OCI-M2 (cell line): ENCODE results near the gene HCN2.
A peak's percentile ranks its signal among the peaks of the same experiment; 100 is the strongest.

Source experiments
- DNase-seq: peaks from one replicate; lab custom pipeline; 2025; ENCODE audit not compliant: unreplicated experiment; lab: John Stamatoyannopoulos, UW

Gene HCN2

DNA sequence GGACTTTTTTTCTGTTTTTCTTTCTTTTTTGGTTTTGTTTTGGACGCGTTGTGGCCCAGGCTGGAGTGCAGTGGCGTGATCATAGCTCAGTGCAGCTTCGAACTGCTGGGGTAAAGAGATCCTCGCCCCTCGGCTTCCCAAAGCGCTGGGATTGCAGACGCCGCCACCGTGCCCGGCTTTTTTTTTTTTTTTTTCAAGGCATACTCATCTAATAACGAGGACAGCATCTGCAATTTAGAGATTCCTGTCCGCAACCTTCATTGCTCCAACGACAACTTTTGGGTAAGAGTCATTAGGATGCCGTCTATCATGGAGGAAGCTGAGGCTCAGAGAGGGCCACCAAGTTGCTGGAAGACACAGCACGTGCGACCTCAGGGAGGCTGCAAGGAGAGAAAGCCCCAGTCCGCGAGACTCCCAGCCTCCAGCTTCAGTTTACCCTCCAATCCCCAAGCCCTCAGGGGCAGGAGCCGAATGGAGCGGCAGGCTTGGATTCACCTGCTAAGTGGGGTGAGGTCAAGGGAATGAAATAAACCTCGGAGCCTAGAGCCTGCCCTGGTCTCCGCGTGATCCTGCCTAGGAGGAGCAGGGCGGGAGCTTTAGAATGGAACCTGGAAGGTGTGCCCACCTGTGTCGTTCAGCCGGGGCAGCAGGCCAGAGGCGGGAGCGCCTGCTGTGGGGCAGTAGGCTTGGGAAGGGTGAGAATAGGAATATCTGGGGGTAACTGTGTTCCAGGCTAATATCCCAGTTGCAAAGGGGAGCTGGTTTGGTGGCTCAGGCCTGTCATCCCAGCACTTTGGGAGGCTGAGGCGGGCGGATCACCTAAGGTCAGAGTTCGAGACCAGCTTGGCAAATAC lies 44.3 kb downstream of the HCN2 start:
- DNase-seq, result no peak

DNA sequence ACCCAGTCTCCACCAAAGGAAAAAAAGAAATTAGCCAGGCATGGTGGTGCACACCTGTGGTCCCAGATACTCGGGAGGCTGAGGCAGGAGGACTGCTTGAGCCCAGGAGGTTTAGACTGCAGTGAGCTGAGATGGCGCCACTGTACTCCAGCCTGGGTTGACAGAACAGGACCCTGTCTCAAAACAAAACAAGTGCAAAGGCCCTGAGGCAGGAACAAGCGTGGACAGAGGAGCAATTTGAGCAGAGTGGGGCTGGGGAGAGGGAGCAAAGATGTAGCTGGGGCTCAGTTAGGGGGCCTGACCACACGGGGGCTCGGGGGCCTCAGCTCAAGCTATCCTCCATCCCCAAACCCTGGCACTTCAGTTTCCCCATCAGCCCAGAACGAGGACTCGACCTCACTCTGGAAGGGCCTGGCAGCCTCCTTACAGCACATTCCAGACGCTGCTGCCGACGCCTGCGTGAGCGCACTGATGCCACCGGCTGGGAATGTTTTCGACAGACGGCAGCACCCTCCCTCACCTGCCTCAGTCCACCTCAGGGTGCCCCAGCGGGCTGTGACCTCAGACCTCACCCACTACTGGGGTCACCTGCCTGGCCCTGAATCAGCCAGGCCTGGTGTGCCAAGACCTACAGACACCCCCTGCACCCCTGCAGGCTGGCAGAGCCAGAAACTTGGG lies 45.4 kb downstream of the HCN2 start:
- no peak for DNase-seq

- no peak for DNase-seq
Measured at GRCh38 chr19:638906-639252, 49.2 kb downstream of the HCN2 start.

DNA sequence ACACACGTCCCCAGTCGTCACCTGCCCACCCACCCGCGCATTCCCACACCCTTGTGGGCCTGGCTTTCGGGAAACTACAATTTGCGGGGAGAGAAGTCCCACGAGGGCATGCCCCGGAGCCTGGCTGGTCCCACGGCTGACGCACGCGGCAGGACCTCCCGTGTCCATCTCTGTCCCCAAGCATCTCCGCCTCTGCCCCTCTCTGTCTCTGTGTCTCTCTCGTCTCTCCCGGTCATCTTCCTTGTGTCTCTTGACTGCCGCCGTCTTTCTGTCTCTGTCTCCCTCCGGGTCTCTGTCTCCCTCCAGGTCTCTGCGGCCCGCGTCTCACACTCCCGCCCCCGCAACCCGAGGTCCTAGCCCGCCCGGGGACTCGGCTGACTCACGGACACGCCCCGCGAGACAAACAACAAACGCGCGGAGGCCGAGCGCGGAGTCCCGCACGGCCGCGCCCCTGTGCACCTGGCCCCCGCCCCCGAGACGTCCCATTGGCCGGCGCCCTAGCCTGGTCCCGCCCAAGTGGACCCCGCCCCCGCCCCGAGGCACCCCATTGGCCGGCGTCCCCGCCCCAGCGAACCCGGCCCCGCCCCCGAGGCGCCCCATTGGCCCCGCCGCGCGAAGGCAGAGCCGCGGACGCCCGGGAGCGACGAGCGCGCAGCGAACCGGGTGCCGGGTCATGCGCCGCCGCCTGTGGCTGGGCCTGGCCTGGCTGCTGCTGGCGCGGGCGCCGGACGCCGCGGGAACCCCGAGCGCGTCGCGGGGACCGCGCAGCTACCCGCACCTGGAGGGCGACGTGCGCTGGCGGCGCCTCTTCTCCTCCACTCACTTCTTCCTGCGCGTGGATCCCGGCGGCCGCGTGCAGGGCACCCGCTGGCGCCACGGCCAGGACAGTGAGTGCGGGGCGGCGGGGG lies 49.8 kb downstream of the HCN2 start, which contains the start of gene FGF22:
Gene FGF22 (plus strand): TSS at position 627 of the 908 bp plus-strand sequence. CDS start 47 bp downstream, at position 674.
- DNase-seq, result peak; percentile 10

DNA sequence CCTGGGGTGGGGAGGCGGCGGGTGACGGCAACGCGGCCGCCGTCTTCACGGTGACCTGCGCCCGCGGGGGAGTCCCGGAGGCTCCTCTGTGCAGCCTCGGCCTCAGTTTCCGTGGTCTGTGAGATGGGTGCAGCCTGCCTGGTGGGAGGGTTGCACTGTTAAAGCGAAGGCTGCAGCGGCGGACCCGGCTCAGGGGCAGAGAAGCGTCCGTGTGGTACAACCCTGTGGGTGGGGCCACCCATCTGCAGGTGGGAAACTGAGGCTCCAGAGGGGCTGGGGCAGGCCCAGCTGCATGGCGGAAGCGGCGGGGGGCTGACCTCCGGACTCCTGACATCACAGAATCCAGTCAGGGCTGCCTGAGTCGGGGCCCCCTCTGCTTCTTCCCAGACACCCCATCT lies 50.5 kb downstream of the HCN2 start:
- no peak for DNase-seq

DNA sequence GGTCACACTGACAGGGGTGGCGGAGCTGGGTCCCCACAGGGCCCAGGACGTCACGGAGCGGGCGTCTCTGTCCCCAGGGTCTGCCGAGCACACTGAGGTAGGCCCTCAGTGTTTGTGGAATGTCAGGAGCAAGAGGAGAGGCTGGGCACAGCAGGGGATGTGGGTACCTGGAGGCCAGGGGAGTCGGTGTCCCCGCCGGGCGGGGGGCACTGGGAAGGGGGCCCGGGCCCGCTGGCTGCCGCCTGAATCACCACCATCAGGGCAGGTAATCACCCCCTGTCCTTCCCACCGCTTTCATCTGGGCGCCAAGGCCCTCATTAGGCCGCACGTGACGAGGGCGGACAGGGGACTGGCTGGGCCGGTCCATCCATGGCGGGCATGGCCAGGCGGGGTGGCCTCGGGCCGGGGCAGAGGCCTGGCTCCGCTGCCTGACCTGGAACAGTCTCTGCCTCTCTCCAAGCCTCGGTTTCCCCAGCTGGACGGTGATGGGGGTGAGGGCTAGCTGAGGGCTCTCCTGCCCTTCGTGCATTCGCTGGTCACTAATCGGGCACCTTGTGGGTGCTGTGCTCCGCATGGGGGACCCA lies 51.0 kb downstream of the HCN2 start:
- DNase-seq, result no peak

- DNase-seq, result no peak
Measured at GRCh38 chr19:641702-642101, 52.0 kb downstream of the HCN2 start.

DNA sequence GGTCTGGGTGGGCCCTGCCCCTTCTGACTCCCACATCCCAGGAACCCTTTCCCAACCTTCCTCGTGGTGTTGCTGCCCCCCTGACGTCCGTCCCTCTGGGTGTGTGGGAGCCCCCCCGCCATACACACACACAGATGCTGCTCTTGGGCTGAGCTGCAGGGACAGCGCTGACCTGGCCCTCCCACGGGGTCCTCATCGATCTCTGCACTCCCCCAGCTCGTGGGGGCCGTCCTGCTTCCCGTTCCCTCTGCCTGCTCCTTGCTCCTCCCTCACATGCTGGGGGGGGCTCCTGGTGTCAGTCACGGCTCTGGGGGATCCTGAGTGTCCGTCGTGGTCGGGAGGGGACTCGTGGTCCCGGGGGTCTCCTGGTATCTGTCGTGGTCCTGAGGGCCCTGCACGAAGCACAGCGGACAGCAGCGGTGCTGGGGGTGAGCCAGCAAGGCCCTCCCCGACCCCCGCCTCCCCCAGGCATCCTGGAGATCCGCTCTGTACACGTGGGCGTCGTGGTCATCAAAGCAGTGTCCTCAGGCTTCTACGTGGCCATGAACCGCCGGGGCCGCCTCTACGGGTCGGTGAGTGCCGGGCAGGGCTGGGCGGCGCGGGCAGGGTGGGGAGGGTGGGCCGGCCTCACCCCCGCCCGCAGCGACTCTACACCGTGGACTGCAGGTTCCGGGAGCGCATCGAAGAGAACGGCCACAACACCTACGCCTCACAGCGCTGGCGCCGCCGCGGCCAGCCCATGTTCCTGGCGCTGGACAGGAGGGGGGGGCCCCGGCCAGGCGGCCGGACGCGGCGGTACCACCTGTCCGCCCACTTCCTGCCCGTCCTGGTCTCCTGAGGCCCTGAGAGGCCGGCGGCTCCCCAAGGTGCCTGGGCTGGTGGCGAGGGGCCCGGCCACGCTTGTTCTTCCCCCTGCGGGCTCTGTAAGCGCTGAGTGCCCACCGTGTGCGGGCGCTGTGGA lies 53.4 kb downstream of the HCN2 start:
- no peak for DNase-seq

DNA sequence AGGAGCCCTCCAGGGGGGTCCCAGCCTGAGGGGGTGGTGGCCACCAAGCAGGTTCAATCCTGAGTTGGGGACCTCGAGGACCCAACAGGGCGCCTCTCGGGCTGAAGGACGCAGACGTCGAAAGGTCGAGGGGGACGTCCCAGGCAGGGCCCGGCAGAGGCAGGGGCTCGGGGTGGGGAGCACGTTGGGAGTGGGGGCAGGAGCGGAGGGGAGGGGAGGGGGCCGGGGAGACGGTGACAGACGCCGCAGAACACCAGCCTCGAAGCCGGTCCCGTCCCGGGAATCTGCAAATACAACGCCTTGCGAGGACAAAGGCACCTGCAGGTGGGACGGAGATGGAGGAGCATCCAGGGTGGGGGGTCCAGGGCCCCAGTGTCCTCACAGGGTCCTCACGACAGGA lies 54.1 kb downstream of the HCN2 start:
- no peak for DNase-seq

GRCh38 chr19:644363-644762 lies 54.7 kb downstream of the HCN2 start:
- no peak for DNase-seq

DNA sequence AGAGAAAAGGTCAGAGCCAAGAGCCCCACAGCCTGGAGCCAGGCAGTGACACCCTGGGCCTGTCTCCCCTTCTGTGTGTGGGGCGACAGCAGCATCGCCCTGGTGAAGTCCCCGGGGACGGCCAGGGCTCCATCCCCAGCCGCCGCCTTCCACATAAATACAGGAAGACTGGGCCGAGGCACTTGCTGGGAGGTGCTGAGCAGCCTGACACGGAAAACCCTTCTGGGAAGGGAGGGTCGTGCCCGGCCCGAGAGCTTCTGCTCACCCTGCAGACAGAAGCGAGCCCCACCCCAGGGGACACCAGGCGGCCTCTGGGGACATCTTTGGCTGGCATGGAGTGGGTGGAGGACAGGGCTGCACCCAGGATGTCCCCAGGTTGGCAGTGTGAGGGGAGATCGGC lies 55.1 kb downstream of the HCN2 start:
- DNase-seq, result no peak

- no peak for DNase-seq
Measured at GRCh38 chr19:645912-646778, 56.5 kb downstream of the HCN2 start.

- no peak for DNase-seq
Measured at GRCh38 chr19:646779-647565, 57.3 kb downstream of the HCN2 start.

DNA sequence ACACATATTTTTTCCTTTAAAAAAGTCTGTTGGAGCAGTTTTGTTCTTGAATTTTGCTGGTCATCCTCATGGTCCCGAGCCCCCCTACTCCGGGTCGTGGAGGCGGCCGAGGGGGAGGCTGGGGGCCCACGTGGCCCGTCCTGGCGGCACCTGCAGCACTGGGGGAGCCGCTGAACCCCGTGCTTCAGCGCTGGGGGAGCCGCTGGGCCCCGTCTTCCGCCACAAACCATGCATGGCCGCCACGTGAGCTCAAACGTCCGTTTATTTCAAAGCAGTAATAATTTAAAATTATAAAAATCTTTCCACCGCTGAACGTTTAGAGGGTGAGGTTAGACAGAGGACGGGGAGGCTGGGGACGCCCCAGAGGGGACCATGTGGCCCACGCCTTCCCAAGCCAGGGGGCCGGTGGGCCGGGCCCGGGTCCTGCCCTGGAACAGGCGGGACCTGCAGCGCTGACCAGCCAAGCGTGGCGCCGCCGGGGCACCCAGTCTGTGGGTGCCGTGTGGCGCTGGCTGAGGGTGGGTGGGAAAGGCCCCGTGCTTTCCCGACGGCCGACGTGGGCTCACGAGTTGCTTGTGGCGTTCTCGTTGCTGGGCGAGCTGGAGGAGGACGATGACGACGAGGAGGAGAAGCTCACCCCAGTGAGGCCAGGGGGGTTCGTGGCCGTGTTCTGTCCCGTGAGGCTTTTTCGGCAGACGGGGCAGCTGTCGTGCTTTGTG lies 58.0 kb downstream of the HCN2 start:
- no peak for DNase-seq

- DNase-seq, result no peak
Measured at GRCh38 chr19:648305-648704, 58.6 kb downstream of the HCN2 start.

DNA sequence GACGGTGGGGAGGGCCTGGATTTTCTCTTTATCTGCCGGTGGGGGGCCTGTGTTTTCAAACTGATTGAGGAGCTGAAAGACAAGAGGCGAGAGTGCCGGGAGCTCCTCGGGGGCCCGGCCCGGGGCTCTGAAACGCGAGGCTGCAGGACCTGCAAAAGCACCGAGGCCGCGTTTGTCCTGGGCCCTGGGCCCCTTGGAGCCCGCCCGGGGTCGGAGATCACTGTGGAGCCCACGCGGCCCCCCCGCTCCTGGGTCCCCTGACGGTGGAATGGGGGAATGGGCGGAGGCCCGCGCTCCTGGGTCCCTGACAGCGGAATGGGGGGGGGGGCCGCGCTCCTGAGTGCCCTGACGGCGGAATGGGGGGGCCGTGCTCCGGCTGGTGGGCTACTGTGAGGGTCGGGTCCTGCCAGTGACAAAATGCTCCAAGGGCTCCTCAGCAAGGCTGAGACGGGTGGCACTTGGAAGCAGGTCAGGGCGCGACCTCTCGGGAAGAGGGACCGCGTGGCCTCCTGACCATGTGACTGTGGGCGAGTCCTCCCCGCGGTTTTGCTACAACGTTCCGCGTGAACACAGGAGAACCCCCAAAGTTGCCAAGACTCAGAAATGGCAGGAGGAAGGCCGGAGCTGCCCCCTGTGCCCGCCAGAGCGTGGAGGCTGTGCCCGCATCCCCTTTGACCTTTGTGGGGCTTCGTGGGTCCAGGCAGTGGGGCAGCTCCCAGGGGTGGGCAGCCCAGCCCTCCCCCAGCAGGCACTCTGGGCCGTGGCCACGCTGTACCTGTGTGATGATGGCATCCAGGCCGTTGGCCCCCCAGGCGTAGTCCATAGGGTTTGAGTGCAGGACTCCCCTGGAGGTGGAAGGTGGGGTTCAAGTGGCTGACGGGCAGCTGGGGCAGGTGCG lies 59.5 kb downstream of the HCN2 start:
- no peak for DNase-seq

- DNase-seq, result no peak
Measured at GRCh38 chr19:650121-650520, 60.4 kb downstream of the HCN2 start.
